GM21447 (cell line): ENCODE results near the gene GAP43.

Experiments used
- ATAC-seq: cut with Tn5 transposase; IDR thresholded peaks from one replicate; pipeline ENCODE4 v1.9.1; 2021; ENCODE audit not compliant: unreplicated experiment

The GAP43 gene

DNA sequence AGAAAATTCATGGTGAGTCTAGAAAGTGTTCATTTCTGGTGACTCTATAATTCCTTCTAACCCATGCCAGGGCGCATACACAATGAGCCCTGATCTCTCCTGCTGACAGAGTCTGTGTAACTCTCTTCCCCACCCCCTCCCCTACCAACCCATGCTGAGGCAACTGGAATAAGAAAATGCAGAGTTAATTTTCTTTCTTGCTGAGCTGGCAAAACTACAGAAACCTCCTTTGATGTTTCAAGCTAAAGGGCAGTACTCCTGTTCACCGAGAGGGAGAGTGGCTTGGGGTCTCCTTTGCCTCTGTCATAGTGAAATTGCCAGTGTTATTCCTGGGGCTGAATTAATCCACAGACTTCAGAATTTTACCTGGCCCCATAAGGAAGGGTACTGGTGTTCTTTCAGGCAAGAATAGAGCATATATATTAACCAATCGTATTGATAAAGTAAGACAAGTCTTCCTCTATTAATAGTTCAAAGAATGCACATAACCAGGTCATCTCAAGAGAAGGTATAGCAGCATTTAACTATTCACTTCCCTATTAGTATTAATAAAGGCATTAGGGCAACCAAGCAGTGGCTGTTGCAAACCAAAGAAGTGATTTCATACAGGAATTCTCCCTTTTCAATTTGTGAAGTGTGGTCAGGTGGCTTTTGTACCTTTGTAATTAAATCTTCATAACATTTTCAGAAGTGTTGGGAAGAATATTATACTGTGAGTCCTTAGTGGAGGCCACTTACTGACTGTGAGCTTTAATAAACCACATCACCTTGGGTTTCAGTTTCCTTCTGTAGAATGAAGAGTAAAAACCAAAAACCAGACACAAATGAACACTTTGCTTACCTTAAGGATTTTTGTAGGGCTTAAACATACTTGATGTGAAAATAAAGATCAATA is 4.1 kb downstream of the GAP43 start:
- peak; percentile 83 for ATAC-seq

- ATAC-seq = peak; percentile 39
Measured at GRCh38 chr3:115628075-115628412, 4.7 kb downstream of the GAP43 start.

DNA sequence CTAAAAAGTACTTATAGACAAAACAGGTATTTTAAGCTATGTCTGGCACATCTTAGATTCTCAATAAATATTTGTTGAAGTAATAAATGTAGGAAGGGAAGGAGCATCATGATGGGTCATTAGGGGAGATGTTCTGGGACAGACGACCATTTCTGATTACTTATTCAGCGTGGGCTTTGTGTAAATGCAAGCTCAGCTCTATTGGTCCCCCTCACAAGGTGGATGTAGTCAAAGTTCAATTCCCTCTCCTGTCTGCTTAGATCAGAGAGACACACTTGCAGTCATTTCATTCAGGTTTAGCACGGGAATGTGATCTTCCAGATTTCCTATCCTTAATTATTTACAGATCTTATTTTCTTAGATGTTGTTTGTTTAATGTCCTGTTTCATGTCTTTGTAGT is 7.5 kb downstream of the GAP43 start:
- ATAC-seq = no peak

DNA sequence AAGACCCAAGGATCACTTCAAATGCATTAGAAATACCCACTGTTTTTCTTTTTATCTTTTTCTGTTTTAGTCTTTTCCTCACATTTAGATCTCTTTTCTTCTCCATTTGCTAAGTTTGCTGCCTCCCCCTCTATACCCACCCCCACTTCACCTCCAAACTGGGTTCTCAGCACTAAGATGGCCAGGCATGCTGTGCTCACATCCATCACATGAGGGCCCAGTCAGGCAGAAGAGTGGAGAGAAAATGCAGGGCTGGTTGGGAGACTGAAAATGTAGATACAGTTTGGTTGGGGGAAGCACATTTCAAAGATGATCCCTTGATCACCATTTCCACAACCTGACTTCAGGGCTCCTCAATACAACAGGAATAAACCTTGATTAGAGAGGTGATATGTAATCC is 8.7 kb downstream of the GAP43 start:
- no peak for ATAC-seq

GRCh38 chr3:115633467-115633866 is 10.2 kb downstream of the GAP43 start:
- no peak for ATAC-seq

DNA sequence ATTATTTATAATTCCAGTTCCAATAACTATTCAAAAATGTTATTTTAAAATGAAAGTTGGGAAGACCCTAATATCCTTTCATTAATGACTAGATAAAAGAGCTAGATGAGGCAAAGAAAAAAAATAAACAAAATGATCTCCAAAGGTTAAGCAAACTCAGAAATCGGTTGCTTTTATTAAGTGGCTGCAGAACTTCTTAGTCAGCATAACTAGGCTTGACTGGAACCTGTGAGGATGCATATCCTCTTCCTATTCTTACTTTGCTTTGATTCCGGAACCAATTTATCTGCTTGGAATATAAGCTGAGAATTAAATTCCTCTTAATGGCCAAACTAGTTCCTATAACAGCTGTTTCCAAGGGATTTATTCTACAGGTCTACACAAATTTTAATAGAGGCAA is 10.7 kb downstream of the GAP43 start:
- ATAC-seq = no peak

- no peak for ATAC-seq
Measured at GRCh38 chr3:115635406-115635805, 12.1 kb downstream of the GAP43 start.

- no peak for ATAC-seq
Measured at GRCh38 chr3:115638241-115638640, 14.9 kb downstream of the GAP43 start.

DNA sequence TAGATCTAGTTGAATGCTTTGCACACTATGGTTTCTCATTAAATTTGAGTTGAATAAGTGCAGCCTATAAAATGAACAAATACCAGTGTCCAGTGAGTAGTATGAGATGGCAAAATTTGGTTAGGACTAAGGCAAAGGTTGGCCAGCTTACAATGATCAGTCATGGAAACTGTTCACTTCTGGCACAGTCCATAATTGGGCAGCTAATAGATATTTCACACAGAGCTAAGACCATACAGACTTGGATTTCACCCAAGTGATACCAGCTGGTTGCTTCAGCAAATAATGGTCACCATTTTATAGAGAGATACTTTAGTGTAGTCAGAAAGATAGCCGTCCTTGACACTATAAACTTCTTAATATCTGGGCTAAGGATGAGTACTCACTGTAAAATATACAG is 15.7 kb downstream of the GAP43 start:
- no peak for ATAC-seq

GRCh38 chr3:115644391-115644790 is 21.1 kb downstream of the GAP43 start:
- ATAC-seq = no peak

GRCh38 chr3:115646027-115646690 is 22.8 kb downstream of the GAP43 start:
- no peak for ATAC-seq

- no peak for ATAC-seq
Measured at GRCh38 chr3:115648559-115648958, 25.2 kb downstream of the GAP43 start.

GRCh38 chr3:115651087-115651486 is 27.8 kb downstream of the GAP43 start:
- ATAC-seq = peak; percentile 56

GRCh38 chr3:115651599-115651998 is 28.3 kb downstream of the GAP43 start:
- ATAC-seq = peak; percentile 29

DNA sequence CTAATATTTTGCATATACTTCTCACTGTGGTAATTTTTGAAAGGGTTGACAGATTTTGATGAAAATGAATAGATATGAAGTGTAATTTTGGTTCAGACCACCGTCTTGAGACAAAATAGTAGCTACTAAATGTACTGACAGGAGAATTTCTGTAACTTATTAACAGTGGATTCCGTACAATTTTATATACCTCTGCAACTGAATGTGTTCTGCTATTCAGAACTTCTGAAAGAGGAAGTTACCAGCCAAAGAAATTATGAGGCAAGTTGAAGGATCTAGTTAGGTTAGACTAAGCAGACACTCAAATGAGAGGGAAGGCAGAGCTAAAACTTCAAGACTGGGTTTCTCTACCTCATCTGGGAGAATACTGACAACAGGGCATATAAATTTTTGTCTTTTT is 29.4 kb downstream of the GAP43 start:
- peak; percentile 47 for ATAC-seq

GRCh38 chr3:115655761-115656282 is 32.5 kb downstream of the GAP43 start:
- ATAC-seq = no peak

- ATAC-seq = no peak
Measured at GRCh38 chr3:115657168-115657567, 33.9 kb downstream of the GAP43 start.

- ATAC-seq = no peak
Measured at GRCh38 chr3:115658032-115658336, 34.7 kb downstream of the GAP43 start.

- peak; percentile 74 for ATAC-seq
Measured at GRCh38 chr3:115658337-115659181, 35.2 kb downstream of the GAP43 start.

GRCh38 chr3:115659253-115660220 is 36.2 kb downstream of the GAP43 start:
- peak; percentile 36 for ATAC-seq
